Stimulated activated CD4-positive, alpha-beta T cell treated with anti-CD3 and anti-CD28 coated beads, Interleukin-2, amount 100 ng/mL, for 24 hours (primary cell): ENCODE results near the gene HPSE2.
"Not testable (repeated sequence)": the region's sequence is repeated elsewhere in the genome, so short reads cannot be mapped to it uniquely, and the experiment has no call there.

ENCODE experiments used
- DNase-seq, 2 donors: peaks; one replicate each; pipeline ENCODE4 v3.0.0-alpha.2; 2020

Gene HPSE2

GRCh38 chr10:99002392-99002791 is 233.3 kb downstream of the HPSE2 start:
- DNase-seq = no peak

- DNase-seq = no peak
Observed at GRCh38 chr10:98997596-98997995, 238.1 kb downstream of the HPSE2 start.

GRCh38 chr10:98994030-98994429 is 241.6 kb downstream of the HPSE2 start:
- DNase-seq = no peak

- not testable (repeated sequence) for DNase-seq
Observed at GRCh38 chr10:98983751-98984150, 251.9 kb downstream of the HPSE2 start.

GRCh38 chr10:98980353-98980752 is 255.3 kb downstream of the HPSE2 start:
- DNase-seq = no peak

- DNase-seq = no peak
Observed at GRCh38 chr10:98971464-98971863, 264.2 kb downstream of the HPSE2 start.

- no peak for DNase-seq
Observed at GRCh38 chr10:98967601-98968000, 268.1 kb downstream of the HPSE2 start.

GRCh38 chr10:98963608-98964007 is 272.0 kb downstream of the HPSE2 start:
- no peak for DNase-seq

- no peak for DNase-seq
Observed at GRCh38 chr10:98959379-98959778, 276.3 kb downstream of the HPSE2 start.

GRCh38 chr10:98957801-98958200 is 277.9 kb downstream of the HPSE2 start:
- DNase-seq = no peak

GRCh38 chr10:98956576-98957260 is 278.9 kb downstream of the HPSE2 start:
- no peak for DNase-seq

- no peak for DNase-seq
Observed at GRCh38 chr10:98953251-98953650, 282.4 kb downstream of the HPSE2 start.

- no peak for DNase-seq
Observed at GRCh38 chr10:98951269-98952000, 284.2 kb downstream of the HPSE2 start.

GRCh38 chr10:98950106-98950505 is 285.5 kb downstream of the HPSE2 start:
- DNase-seq = no peak

GRCh38 chr10:98949306-98949705 is 286.3 kb downstream of the HPSE2 start:
- DNase-seq = no peak

- no peak for DNase-seq
Observed at GRCh38 chr10:98943681-98944080, 292.0 kb downstream of the HPSE2 start.

GRCh38 chr10:98929709-98930108 is 305.9 kb downstream of the HPSE2 start:
- no peak for DNase-seq

- no peak for DNase-seq
Observed at GRCh38 chr10:98925651-98926050, 310.0 kb downstream of the HPSE2 start.

- no peak for DNase-seq
Observed at GRCh38 chr10:98924526-98924925, 311.1 kb downstream of the HPSE2 start.

GRCh38 chr10:98921316-98921715 is 314.3 kb downstream of the HPSE2 start:
- no peak for DNase-seq

GRCh38 chr10:98920807-98921206 is 314.8 kb downstream of the HPSE2 start:
- DNase-seq = no peak

- DNase-seq = no peak
Observed at GRCh38 chr10:98920360-98920759, 315.3 kb downstream of the HPSE2 start.

GRCh38 chr10:98919899-98920298 is 315.8 kb downstream of the HPSE2 start:
- no peak for DNase-seq

GRCh38 chr10:98917828-98918227 is 317.8 kb downstream of the HPSE2 start:
- DNase-seq = no peak
